Right lobe of liver (tissue), 6 donors: ENCODE measurements around the gene CARMIL1. TPM values are rescaled to one million over a fixed set of nuclear protein-coding genes. Genes with fewer than 3 reads are reported as not detected.

ENCODE experiments used
- ATAC-seq, 4 donors: fragments of 200-7000 bp; cut with Tn5 transposase; one replicate each; pipeline ENCODE4 v1.9.1; 2020; ENCODE audit warnings: mild to moderate bottlenecking in 4 of 4, moderate library complexity in 4 of 4
- DNase-seq, 3 donors: peaks; one replicate each; pipeline ENCODE4 v3.0.0-alpha.2; 2020
- H3K27ac ChIP-seq, 3 donors: fragments of 200-600 bp; one replicate each; pipeline ENCODE4 v1.8.0; 2022
- H3K27me3 ChIP-seq, 2 donors: fragments of 200-600 bp; one replicate each; pipeline ENCODE4 v1.8.0; 2022
- H3K36me3 ChIP-seq, 4 donors: fragments of 200-600 bp; sonication (generic) in 1 of 4; one replicate each; pipeline versions ENCODE4 v1.5.1 to v1.8.0; 2017 to 2022; ENCODE audit warnings: control low read depth in 1 of 4
- H3K4me1 ChIP-seq, 4 donors: fragments of 200-600 bp; sonication (generic) in 1 of 4; one replicate each; pipeline versions ENCODE4 v1.5.1 to v1.8.0; 2017 to 2022; ENCODE audit warnings: control low read depth in 1 of 4
- H3K4me3 ChIP-seq, 3 donors: fragments of 200-600 bp; one replicate each; pipeline ENCODE4 v1.8.0; 2022
- H3K9me3 ChIP-seq, 4 donors: fragments of 200-600 bp; sonication (generic) in 1 of 4; one replicate each; pipeline versions ENCODE4 v1.5.1 to v1.8.0; 2017 to 2022; ENCODE audit warnings: control low read depth in 1 of 4
- CTCF ChIP-seq, 4 donors: fragments of 200-600 bp in 3 of 4; fragments of 450-650 bp in 1 of 4; IDR thresholded peaks; one replicate each; pipeline versions ENCODE4 v1.5.1 to v1.8.0; 2016 to 2022; ENCODE audit warnings: antibody characterized with exemption in 4 of 4, mild to moderate bottlenecking in 2 of 4
- POLR2A ChIP-seq: fragments of 450-650 bp; IDR thresholded peaks from one replicate; pipeline ENCODE4 v1.6.1; 2017; ENCODE audit warnings: antibody characterized with exemption, mild to moderate bottlenecking
- WGBS: methylation state at CpG from one replicate; pipeline ENCODE4 v1.1.6; 2018; ENCODE audit warnings: low coverage, low lambda C conversion rate; ENCODE audit not compliant: insufficient coverage; ENCODE audit errors: missing lambda C conversion rate; 5-methylcytosine and 5-hydroxymethylcytosine counted together
- intact Hi-C, 2 donors: fragments of 100-400 bp; cut with DNase I; formaldehyde crosslinking; loops; one replicate each; pipeline versions ENCODE4 v1.11.2 to v1.14.1; 2022
- total RNA-seq, 6 experiments: library from RNA; depleted of rRNA in 2 of 6; stranded (reverse); fragments of >200 nt in 2 of 6; fragmentation: NEBNext Ultra II Directional in 3 of 6; extraction: Animal tissue kit (Norgen Biotek cat#: 25700) in 3 of 6; gene quantifications; one replicate each; pipeline versions ENCODE4 v1.1.0 to v1.2.4, GENCODE V29; 2016 to 2023
- donor health status: DM: no; HTN: yes; CAD: no.
- donor health status: DM: no; HTN: no; CAD: no.
- donor health status: DM: no; HTN: no; CAD: no.
- donor health status: DM: no; HTN: yes; CAD: no.
- donor health status: DM: no; HTN: yes; CAD: no.

Gene CARMIL1
- total RNA-seq, 6 experiments from 2014 or later = 3.3 to 8.6 (median 4.6) TPM

- intact Hi-C loops = no loop called here
- H3K4me1 ChIP-seq = no peaks in the 10 kb centered on the region
- H3K36me3 ChIP-seq = no peaks in the 10 kb centered on the region
- no peaks in the 10 kb centered on the region for H3K27me3 ChIP-seq
- TF ChIP-seq CTCF (IDR thresholded peaks at IDR 0.05) (no peak), POLR2A (no peak)
- H3K27ac ChIP-seq = no peak overlapping the region
- no peaks in the 10 kb centered on the region for H3K9me3 ChIP-seq
- ATAC-seq = no peak
- DNase-seq = no peak
- no peak overlapping the region for H3K4me3 ChIP-seq
These were observed 265.7 kb downstream of the CARMIL1 start for GRCh38 chr6:25544833-25545232.

- H3K36me3 ChIP-seq = no peaks in the 10 kb centered on the region
- ATAC-seq = no peak
- no peaks in the 10 kb centered on the region for H3K9me3 ChIP-seq
- no peak overlapping the region for H3K27ac ChIP-seq
- no peak for TF ChIP-seq POLR2A
- TF ChIP-seq CTCF (IDR thresholded peaks at IDR 0.05) = no peak
- H3K4me3 ChIP-seq = no peak overlapping the region
- no peaks in the 10 kb centered on the region for H3K4me1 ChIP-seq
- H3K27me3 ChIP-seq = no peaks in the 10 kb centered on the region
- WGBS = 50% methylated on average over 2 of the region's 2 CpGs
- intact Hi-C loops = no loop called here
- DNase-seq = no peak
These were observed 268.6 kb downstream of the CARMIL1 start for GRCh38 chr6:25547797-25548196.

GRCh38 chr6:25548451-25548850, 269.3 kb downstream of the CARMIL1 start:
- H3K4me3 ChIP-seq = no peak overlapping the region
- WGBS = 57% methylated on average over 2 of the region's 2 CpGs
- no peaks in the 10 kb centered on the region for H3K9me3 ChIP-seq
- intact Hi-C loops = no loop called here
- no peak overlapping the region for H3K27ac ChIP-seq
- no peaks in the 10 kb centered on the region for H3K36me3 ChIP-seq
- TF ChIP-seq CTCF (IDR thresholded peaks at IDR 0.05) (no peak), POLR2A (no peak)
- no peak for ATAC-seq
- H3K4me1 ChIP-seq = no peaks in the 10 kb centered on the region
- DNase-seq = no peak
- no peaks in the 10 kb centered on the region for H3K27me3 ChIP-seq

- Histone ChIP-seq H3K4me1 (no peaks in the 10 kb centered on the region), H3K36me3 (no peaks in the 10 kb centered on the region), H3K27ac (no peak overlapping the region), H3K4me3 (no peak overlapping the region), H3K9me3 (no peaks in the 10 kb centered on the region), H3K27me3 (no peaks in the 10 kb centered on the region)
- intact Hi-C loops = no loop called here
- WGBS = 95% methylated on average over 8 of the region's 11 CpGs
- DNase-seq (no peak), ATAC-seq (no peak)
- no peak for TF ChIP-seq POLR2A
- TF ChIP-seq CTCF (IDR thresholded peaks at IDR 0.05) = no peak
These were observed 271.5 kb downstream of the CARMIL1 start for GRCh38 chr6:25550631-25551030.

- 85% methylated on average over 3 of the region's 3 CpGs for WGBS
- Histone ChIP-seq H3K36me3 (no peaks in the 10 kb centered on the region), H3K27ac (no peak overlapping the region), H3K4me3 (no peak overlapping the region), H3K27me3 (no peaks in the 10 kb centered on the region), H3K4me1 (no peaks in the 10 kb centered on the region), H3K9me3 (no peaks in the 10 kb centered on the region)
- ATAC-seq (no peak), DNase-seq (no peak)
- no peak for TF ChIP-seq POLR2A
- TF ChIP-seq CTCF (IDR thresholded peaks at IDR 0.05) = no peak
- intact Hi-C loops = no loop called here
These were observed 274.3 kb downstream of the CARMIL1 start for GRCh38 chr6:25553502-25553901.
